ENCODE data around the gene IFT80. TPM values are rescaled to one million over a fixed set of nuclear protein-coding genes. Genes with fewer than 3 reads are reported as not detected.

Gene IFT80
- total and polyA plus RNA-seq, 9 of the 15 experiments (the other 6 are each of a cell fraction or from before 2014, with no cell fraction given): 6.7 to 21.1 (median 16.4) TPM

- H4K20me1 ChIP-seq (replicated peaks; ENCODE audit: control insufficient read depth, insufficient read depth, low read length): no peaks in the 10 kb centered on the region
- no peak overlapping the region for H3K27ac ChIP-seq (ENCODE audit: extremely low read depth, low read depth, low read length)
- no peaks in the 10 kb centered on the region for H3K9me3 ChIP-seq (replicated peaks; ENCODE audit: control insufficient read depth, insufficient read depth, low read depth, low read length)
- CTCF ChIA-PET (ENCODE audit: low intra/inter-chr PET ratio): no interaction called here
- 89% methylated on average over 1 of the region's 1 CpG for WGBS (ENCODE audit: insufficient coverage, low coverage, missing lambda C conversion rate)
- no peak for TF ChIP-seq GTF2F1 (IDR thresholded peaks at IDR 0.05; ENCODE audit: low read depth, low read length)
- no peak for TF ChIP-seq SMARCB1 (IDR thresholded peaks at IDR 0.05; ENCODE audit: insufficient read length, low read depth)
- no peak for TF ChIP-seq ZNF639 (CRISPR knock-in tag; conservative IDR thresholded peaks at IDR 0.05 in 1 of 2, IDR thresholded peaks at IDR 0.05 in 1 of 2)
- no peak for TF ChIP-seq MED1 (CRISPR knock-in tag; IDR thresholded peaks at IDR 0.05; ENCODE audit: borderline replicate concordance)
- TF ChIP-seq ZNF408 (CRISPR knock-in tag; IDR thresholded peaks at IDR 0.05; ENCODE audit: low read depth): no peak
- no peak for TF ChIP-seq ZNF174 (CRISPR knock-in tag; IDR thresholded peaks at IDR 0.05)
- intact Hi-C loops (cut with micrococcal nuclease): no loop called here
- POLR2A ChIA-PET: interaction anchor here (0.9 kb wide), 1 partner anchor 118 kb away, joined by 3 read pairs; no protein-coding TSS in a partner anchor
- no peaks in the 10 kb centered on the region for H3K36me3 ChIP-seq (ENCODE audit: control insufficient read depth, insufficient read depth, low read length)
- no peak overlapping the region for H3K9ac ChIP-seq (ENCODE audit: insufficient read depth in 1 of 2, low read depth in 2 of 2, low read length in 2 of 2)
- H3K4me3 ChIP-seq: no peak overlapping the region
- no peak for ATAC-seq
- no peaks in the 10 kb centered on the region for H3K79me2 ChIP-seq (ENCODE audit: control insufficient read depth, insufficient read depth, low read length)
- BruUV-seq (replicated peaks): no TSS peak
- FAIRE-seq: no peak
- DNase-seq (ENCODE audit: extremely low read depth in 1 of 4, low spot score in 3 of 4): no peak
- no peaks in the 10 kb centered on the region for H3K9me1 ChIP-seq (ENCODE audit: control insufficient read depth, insufficient read depth, low read length)
- in situ Hi-C loops (cut with MboI): no loop called here
- H3K4me1 ChIP-seq (replicated peaks in 1 of 2; ENCODE audit: control insufficient read depth in 2 of 2, insufficient read depth in 2 of 2, low read length in 2 of 2): no peaks in the 10 kb centered on the region
- no peak overlapping the region for H2AFZ ChIP-seq (ENCODE audit: low read depth, low read length)
- no peak overlapping the region for H3K4me2 ChIP-seq (ENCODE audit: insufficient read depth, low read length)
- H3K27me3 ChIP-seq (ENCODE audit: control insufficient read depth in 2 of 2, insufficient read depth in 2 of 2, low read length in 2 of 2): no peaks in the 10 kb centered on the region
Observed at GRCh38 chr3:160280836-160281235, 118.2 kb downstream of the IFT80 start.

Data from K562 (cell line).